Measurements from ENCODE around the gene ATP6V0A1.

GRCh38 chr17:42475121-42475520 is 16.4 kb downstream of the ATP6V0A1 start:
- TF ChIP-seq YY1 (IDR thresholded peaks at IDR 0.05; ENCODE audit: insufficient read depth, insufficient read length) = no peak
- TF ChIP-seq SUZ12 (IDR thresholded peaks at IDR 0.05; ENCODE audit: extremely low read depth, insufficient read depth, insufficient read length) = no peak

All from NT2/D1 (cell line).